HG03571 (cell line): ENCODE results near the gene SYNGR1.
"Not testable (repeated sequence)": the region's sequence is repeated elsewhere in the genome, so short reads cannot be mapped to it uniquely, and the experiment has no call there.

Experiments used
- ATAC-seq: cut with Tn5 transposase; IDR thresholded peaks from one replicate; pipeline ENCODE4 v1.9.1; 2021; ENCODE audit not compliant: unreplicated experiment

The SYNGR1 gene

GRCh38 chr22:39350757-39351688 lies 1.2 kb downstream of the SYNGR1 start:
- no peak for ATAC-seq

- no peak for ATAC-seq
These were observed 2.0 kb downstream of the SYNGR1 start for GRCh38 chr22:39351689-39352214.

- ATAC-seq: no peak
These were observed 2.6 kb downstream of the SYNGR1 start for GRCh38 chr22:39352306-39352891.

- no peak for ATAC-seq
These were observed 3.6 kb downstream of the SYNGR1 start for GRCh38 chr22:39353346-39353745.

GRCh38 chr22:39355080-39355479 lies 5.3 kb downstream of the SYNGR1 start:
- ATAC-seq: no peak

- not testable (repeated sequence) for ATAC-seq
These were observed 6.0 kb downstream of the SYNGR1 start for GRCh38 chr22:39355805-39356204.

GRCh38 chr22:39356464-39356863 lies 6.7 kb downstream of the SYNGR1 start:
- ATAC-seq: no peak

- ATAC-seq: not testable (repeated sequence)
These were observed 7.6 kb downstream of the SYNGR1 start for GRCh38 chr22:39357110-39358108.

- not testable (repeated sequence) for ATAC-seq
These were observed 8.4 kb downstream of the SYNGR1 start for GRCh38 chr22:39358197-39358596.

GRCh38 chr22:39359659-39360195 lies 9.9 kb downstream of the SYNGR1 start:
- no peak for ATAC-seq

GRCh38 chr22:39360242-39360641 lies 10.5 kb downstream of the SYNGR1 start:
- no peak for ATAC-seq

GRCh38 chr22:39360674-39361413 lies 11.1 kb downstream of the SYNGR1 start:
- no peak for ATAC-seq

GRCh38 chr22:39361496-39361895 lies 11.7 kb downstream of the SYNGR1 start:
- ATAC-seq: no peak

- no peak for ATAC-seq
These were observed 12.5 kb downstream of the SYNGR1 start for GRCh38 chr22:39362271-39362670.

- no peak for ATAC-seq
These were observed 13.1 kb downstream of the SYNGR1 start for GRCh38 chr22:39362932-39363331.

- no peak for ATAC-seq
These were observed 14.1 kb downstream of the SYNGR1 start for GRCh38 chr22:39363751-39364515.

GRCh38 chr22:39364714-39365491 lies 15.1 kb downstream of the SYNGR1 start:
- no peak for ATAC-seq

GRCh38 chr22:39365492-39365780 lies 15.6 kb downstream of the SYNGR1 start:
- ATAC-seq: no peak

- no peak for ATAC-seq
These were observed 17.2 kb downstream of the SYNGR1 start for GRCh38 chr22:39367035-39367434.
